Epithelial cell of esophagus (primary cell): ENCODE results near the gene LAIR1.
"Not testable (repeated sequence)": the region's sequence is repeated elsewhere in the genome, so short reads cannot be mapped to it uniquely, and the experiment has no call there.

ENCODE experiments used
- DNase-seq: peaks from one replicate; pipeline ENCODE4 v3.0.0; 2010; ENCODE audit warnings: low read depth
- H3K4me3 ChIP-seq: 2 replicates; pipeline ENCODE4 v1.5.1; 2011; ENCODE audit warnings: mild to moderate bottlenecking, low read length, control low read depth
- TF ChIP-seq, protein P1 (sequence below): IDR thresholded peaks from 2 replicates; pipeline ENCODE4 v1.5.1; 2011; ENCODE audit warnings: low read depth, mild to moderate bottlenecking, low read length, control low read depth, inconsistent platforms; ENCODE audit not compliant: insufficient read depth; ENCODE audit errors: missing control alignments

The LAIR1 gene

DNA sequence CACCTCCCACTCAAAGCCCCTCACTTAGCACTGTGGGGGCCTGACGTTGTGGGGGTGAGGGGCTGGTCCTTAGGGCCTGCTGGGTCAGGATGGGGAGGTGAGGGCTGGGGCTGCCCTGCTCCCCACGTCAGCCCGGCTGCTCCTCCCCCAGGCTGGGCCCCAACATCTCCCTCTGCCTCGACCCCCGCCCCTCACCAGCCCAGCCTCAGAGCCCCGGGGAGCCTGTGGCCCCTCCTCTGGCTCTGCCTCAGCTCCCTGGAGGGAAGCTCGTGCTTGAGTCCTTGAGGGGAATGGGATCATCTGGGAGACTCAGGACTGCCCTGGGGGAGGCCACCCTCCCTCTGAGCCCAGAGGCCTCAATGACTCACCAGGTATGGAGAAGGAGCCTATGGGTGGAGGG, 32.6 kb downstream of the LAIR1 start:
- H3K4me3 ChIP-seq: no peak overlapping the region
- TF ChIP-seq, protein P1, sequence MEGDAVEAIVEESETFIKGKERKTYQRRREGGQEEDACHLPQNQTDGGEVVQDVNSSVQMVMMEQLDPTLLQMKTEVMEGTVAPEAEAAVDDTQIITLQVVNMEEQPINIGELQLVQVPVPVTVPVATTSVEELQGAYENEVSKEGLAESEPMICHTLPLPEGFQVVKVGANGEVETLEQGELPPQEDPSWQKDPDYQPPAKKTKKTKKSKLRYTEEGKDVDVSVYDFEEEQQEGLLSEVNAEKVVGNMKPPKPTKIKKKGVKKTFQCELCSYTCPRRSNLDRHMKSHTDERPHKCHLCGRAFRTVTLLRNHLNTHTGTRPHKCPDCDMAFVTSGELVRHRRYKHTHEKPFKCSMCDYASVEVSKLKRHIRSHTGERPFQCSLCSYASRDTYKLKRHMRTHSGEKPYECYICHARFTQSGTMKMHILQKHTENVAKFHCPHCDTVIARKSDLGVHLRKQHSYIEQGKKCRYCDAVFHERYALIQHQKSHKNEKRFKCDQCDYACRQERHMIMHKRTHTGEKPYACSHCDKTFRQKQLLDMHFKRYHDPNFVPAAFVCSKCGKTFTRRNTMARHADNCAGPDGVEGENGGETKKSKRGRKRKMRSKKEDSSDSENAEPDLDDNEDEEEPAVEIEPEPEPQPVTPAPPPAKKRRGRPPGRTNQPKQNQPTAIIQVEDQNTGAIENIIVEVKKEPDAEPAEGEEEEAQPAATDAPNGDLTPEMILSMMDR: no peak
- no peak for DNase-seq

DNA sequence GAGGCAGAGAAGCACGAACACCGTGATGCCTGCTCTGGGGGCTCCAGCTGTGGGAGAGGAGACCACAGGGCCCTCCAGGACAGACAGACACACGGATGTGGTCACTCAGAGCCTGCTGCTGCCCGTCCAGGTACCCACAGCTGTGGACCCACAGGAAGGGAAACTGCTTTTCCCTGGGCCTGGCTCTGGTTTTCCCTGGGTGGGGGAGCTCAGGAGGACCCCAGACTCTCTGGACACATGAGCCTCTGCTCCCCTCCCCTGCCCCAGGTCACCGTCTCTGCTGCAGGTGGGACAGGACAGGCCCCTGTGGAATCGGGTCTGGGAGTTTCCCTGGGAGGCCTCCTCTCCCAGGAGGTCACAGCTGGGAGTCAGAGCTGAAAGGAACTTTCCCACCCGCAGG, 33.1 kb downstream of the LAIR1 start:
- no peak for DNase-seq
- TF ChIP-seq, protein P1: no peak
- no peak overlapping the region for H3K4me3 ChIP-seq

DNA sequence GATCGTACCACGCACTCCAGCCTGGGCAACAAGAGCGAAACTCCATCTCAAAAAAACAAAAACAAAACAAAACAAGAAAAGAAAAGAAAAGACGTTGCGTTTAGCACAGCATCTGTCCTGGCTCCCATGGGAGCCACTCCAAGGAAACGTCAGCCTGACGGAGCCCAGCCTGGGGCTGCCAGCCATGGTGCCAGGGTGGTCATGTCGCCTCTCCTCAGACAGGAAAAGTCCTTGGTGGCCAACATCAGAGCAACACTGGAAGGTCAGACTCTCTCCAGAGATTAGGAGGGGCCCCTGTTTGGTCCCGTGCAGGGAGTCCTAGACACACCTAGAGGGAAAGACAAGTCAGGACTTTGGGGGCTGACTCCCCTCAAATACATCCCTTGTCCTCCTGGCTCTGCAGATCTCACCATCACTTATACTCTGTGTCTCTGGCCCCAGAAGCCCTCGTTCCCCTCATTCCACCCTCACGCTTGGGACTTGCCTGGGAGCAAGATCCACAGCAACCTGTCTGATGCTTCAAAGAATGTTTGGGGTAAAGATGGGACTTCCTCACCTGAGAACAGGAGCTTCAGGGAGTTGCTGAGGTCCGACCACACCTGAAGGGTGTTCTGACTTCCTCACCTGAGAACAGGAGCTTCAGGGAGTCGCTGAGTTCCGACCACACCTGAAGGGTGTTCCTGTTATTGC, 35.1 kb downstream of the LAIR1 start:
- H3K4me3 ChIP-seq: no peak overlapping the region
- TF ChIP-seq, protein P1: no peak
- no peak for DNase-seq

DNA sequence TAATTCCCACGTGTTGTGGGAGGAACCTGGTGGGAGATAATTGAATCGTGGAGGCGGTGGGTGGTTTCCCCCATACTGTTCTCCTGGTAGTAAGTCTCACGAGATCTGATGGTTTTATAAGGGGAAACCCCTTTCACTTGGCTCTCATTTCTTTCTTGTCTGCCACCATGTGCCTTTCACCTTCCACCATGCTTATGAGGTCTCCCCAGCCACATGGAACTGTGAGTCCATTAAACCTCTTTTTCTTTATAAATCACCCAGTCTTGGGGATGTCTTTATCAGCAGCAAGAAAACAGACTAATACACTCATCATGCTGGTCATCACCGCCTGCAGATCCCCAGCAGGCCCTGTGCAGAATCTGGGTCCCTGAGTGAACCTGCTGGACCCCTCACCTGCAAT, 36.0 kb downstream of the LAIR1 start:
- DNase-seq, H3K4me3 ChIP-seq: not testable (repeated sequence)

DNA sequence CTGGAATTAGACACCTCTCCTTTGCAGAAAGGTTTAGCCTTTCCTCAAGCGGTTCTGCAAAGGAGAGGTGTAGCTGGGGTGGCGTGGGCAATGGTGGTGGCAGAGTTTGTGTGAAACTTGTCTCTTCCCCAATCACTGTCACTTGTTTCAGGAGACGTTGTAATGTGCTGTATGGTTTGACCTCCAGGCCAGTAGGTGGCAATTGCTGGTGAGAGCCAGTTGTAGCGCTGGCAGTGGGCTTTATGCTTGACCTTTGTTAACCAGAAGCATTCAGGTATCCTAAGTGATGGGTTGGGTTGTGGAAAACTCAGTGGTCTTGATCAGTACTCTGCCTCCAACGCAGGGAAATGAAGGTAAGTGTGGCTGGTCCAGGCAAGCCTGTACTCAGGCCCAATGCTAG, 39.1 kb downstream of the LAIR1 start:
- TF ChIP-seq, protein P1: no peak
- no peak overlapping the region for H3K4me3 ChIP-seq
- no peak for DNase-seq

DNA sequence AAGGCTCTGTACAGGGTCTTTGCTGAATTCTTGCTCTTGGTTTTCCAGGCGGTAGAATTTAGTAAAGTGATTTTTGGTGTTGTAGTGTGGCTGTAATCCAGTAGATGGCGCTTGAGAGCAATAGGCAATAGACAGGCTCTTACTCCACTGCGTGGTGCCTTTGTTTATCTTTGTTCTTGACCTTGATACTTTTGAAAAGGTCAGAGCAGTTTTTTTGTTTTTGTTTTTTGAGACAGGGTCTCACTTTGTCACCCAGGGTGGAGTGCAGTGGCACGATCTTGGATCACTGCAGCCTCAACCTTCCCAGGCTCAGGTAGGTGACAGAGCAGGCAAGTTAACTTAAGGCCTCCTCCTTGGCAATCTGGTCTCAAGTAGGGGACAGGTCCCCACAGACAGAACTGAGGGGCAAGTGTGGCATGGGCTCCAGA, 39.5 kb downstream of the LAIR1 start:
- peak; percentile 22 for DNase-seq
- H3K4me3 ChIP-seq: no peak overlapping the region
- TF ChIP-seq, protein P1: peak; percentile 66

DNA sequence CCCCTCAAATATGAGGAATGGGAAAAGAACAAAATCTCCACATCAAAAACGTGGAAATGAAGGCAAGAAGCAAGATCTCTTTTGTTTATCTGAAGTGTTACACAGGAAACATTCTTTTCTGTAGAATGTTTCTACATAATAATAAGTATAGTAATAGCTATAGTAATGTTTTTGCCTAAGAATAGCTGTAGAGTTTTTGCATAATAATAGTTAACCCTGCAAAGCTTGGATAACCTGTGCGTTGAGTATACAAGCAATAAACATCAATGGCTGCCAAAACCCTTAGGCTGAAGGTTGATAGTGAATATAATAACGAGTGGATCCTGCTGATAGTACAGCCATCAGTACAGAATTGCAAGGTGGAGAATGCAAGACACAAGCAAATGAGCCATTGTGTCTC, 40.7 kb downstream of the LAIR1 start:
- H3K4me3 ChIP-seq: no peak overlapping the region
- TF ChIP-seq, protein P1: no peak
- no peak for DNase-seq

DNA sequence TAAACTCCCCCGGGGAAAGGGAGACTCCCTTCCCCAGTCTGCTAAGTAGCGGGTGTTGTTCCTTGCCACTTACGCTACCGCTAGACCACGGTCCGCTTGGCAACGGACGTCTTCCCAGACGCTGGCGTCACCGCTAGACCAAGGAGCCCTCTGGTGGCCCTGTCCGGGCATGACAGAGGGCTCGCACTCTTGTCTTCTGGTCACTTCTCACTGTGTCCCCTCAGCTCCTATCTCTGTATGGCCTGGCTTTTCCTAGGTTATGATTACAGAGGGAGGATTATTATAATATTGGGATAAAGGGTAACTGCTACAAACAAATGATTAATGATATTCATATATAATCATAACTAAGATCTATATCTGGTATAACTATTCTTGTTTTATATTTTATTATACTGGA, 41.8 kb downstream of the LAIR1 start:
- not testable (repeated sequence) for DNase-seq, H3K4me3 ChIP-seq

DNA sequence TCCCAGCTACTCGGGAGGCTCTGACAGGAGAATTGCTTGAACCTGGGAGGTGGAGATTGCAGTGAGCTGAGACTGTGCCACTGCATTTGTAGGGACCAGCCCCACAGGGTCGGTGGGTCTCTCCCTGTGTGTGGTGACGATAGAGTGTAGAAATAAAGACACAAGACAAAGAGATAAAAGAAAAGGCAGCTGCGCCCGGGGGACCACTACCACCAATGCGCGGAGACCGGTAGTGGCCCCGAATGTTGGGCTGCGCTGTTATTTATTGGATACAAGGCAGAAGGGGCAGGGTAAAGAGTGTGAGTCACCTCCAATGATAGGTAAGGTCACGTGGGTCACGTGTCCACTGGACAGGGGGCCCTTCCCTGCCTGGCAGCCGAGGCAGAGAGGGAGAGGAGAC, 42.4 kb downstream of the LAIR1 start:
- H3K4me3 ChIP-seq, DNase-seq: not testable (repeated sequence)
